Measurements from ENCODE around the gene PNPLA7. TPM values are rescaled to one million over a fixed set of nuclear protein-coding genes. Genes with fewer than 3 reads are reported as not detected.

Gene PNPLA7
- polyA plus RNA-seq, 1 of the 3 experiments (the other 2 are of a cell fraction), result 0.99 TPM

DNA sequence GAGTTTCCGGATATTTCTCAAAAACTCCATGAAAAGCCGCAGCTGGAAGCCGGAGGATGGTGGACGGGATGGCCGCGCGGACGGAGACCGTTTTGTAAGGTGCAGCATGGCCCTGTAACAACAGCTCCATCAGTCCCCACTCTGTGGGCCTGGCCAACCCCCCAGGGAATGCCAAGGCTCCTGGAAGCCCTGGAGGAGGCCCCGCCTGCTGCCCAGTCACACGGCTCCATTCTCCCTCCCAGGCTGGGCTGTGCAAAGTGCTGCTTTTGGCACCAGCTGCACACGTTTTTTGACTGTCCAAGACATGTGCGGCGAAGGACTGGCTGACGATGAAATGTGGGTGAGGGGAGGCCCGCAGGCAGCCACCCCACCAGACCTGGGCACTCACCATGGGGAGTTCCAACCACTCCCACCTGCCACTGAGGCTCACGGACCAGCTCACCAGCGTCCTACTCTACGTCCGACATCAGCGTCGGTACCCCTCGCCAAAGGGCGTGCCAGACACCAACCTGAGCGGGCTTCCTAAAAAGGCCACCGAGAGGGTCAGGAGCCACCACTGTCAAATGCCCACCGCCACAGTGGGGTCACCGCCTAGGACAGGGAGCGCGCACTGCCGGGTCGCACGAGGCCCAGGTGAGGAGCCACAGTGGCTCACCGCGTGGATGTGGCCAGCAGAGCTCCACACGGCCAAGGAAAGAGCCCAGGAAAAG, 27.3 kb downstream of the PNPLA7 start:
- H3K79me2 ChIP-seq (ENCODE audit: insufficient read depth), result no peaks in the 10 kb centered on the region
- no peak overlapping the region for H3K27ac ChIP-seq (ENCODE audit: low read depth in 2 of 2, low read length in 1 of 2)
- no peak overlapping the region for H2AFZ ChIP-seq (ENCODE audit: low read depth)
- no peak overlapping the region for H3K9ac ChIP-seq
- no peaks in the 10 kb centered on the region for H3K9me3 ChIP-seq
- no peaks in the 10 kb centered on the region for H3K27me3 ChIP-seq (ENCODE audit: insufficient read depth)
- no peaks in the 10 kb centered on the region for H3K9me2 ChIP-seq
- 90% methylated on average over 35 of the region's 36 CpGs for WGBS (ENCODE audit: low lambda C conversion rate)
- no peaks in the 10 kb centered on the region for H3K36me3 ChIP-seq (replicated peaks in 1 of 2; ENCODE audit: control insufficient read depth in 1 of 2, insufficient read depth in 2 of 2, low read length in 1 of 2)
- H4K20me1 ChIP-seq (ENCODE audit: insufficient read depth), result no peaks in the 10 kb centered on the region
- H3F3A ChIP-seq (replicated peaks; ENCODE audit: insufficient read depth), result no peaks in the 10 kb centered on the region
- no peaks in the 10 kb centered on the region; a peak in 1 of 4 replicates for H3K4me1 ChIP-seq (ENCODE audit: control insufficient read depth in 1 of 2, insufficient read depth in 2 of 2, low read depth in 1 of 2, low read length in 1 of 2)
- H3K4me3 ChIP-seq (ENCODE audit: low read depth in 2 of 2, low read length in 1 of 2), result no peak overlapping the region
- TF ChIP-seq EZH2phosphoT487 (IDR thresholded peaks at IDR 0.05; ENCODE audit: borderline replicate concordance, low read depth) (no peak), POLR2AphosphoS5 (IDR thresholded peaks at IDR 0.05; ENCODE audit: low read depth, low read length) (no peak)
- H3K4me2 ChIP-seq, result no peak overlapping the region
- ChIA-PET CTCF (interaction anchor here (0.7 to 2.0 kb wide), 4 partner anchors 12 to 236 kb away, joined by 3 to 11 read pairs (median 5); partner anchors contain the start of genes EXD3 and NOXA1), POLR2A (no interaction called here)
- no peak for DNase-seq

DNA sequence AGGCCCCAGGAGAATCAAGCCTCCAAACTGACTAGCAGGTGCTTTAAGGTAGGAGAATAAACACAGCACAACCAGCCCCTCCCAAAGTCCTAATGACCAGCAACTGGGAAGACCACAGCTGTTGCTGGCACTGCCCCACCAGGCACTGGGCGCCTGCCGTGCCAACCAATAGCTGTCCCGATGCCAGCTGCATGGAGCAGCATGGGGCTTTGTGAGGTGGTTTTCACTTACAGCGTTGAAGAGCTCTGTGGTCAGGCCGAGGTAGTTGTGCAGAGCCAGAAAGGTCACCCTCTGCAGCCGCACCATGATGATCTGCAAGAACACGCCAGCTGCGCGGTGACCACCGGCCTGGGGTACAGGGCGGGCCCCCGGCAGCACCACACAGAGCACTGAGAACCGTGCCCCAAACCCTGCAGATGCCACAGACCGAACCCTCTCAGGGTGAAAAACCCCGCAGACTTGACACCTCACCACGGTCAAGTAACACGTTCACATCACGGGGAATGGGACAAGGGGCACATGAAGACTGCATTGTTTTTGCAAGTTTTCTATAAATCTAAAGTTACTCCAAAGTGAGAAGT, 28.7 kb downstream of the PNPLA7 start:
- no peak for DNase-seq
- H3K4me3 ChIP-seq (ENCODE audit: low read depth in 2 of 2, low read length in 1 of 2), result no peak overlapping the region
- no peaks in the 10 kb centered on the region for H3K36me3 ChIP-seq (replicated peaks in 1 of 2; ENCODE audit: control insufficient read depth in 1 of 2, insufficient read depth in 2 of 2, low read length in 1 of 2)
- POLR2A ChIA-PET, result no interaction called here
- H3K4me1 ChIP-seq (ENCODE audit: control insufficient read depth in 1 of 2, insufficient read depth in 2 of 2, low read depth in 1 of 2, low read length in 1 of 2), result no peaks in the 10 kb centered on the region; a peak in 1 of 4 replicates
- H3F3A ChIP-seq (replicated peaks; ENCODE audit: insufficient read depth), result no peaks in the 10 kb centered on the region
- no peaks in the 10 kb centered on the region for H3K9me3 ChIP-seq
- CTCF ChIA-PET, result interaction anchor here (0.6 to 2.0 kb wide), 4 partner anchors 12 to 344 kb away, joined by 3 to 11 read pairs (median 4); partner anchors contain the start of gene NRARP
- H3K4me2 ChIP-seq, result no peak overlapping the region
- no peak overlapping the region for H3K9ac ChIP-seq
- no peaks in the 10 kb centered on the region for H3K9me2 ChIP-seq
- no peaks in the 10 kb centered on the region for H3K27me3 ChIP-seq (ENCODE audit: insufficient read depth)
- TF ChIP-seq SMC3 (IDR thresholded peaks at IDR 0.05; ENCODE audit: low read depth, low read length) (no peak), NFIC (IDR thresholded peaks at IDR 0.05; ENCODE audit: borderline replicate concordance) (no peak), MEF2A (IDR thresholded peaks at IDR 0.05; ENCODE audit: borderline replicate concordance, low read depth) (no peak), TEAD4 (IDR thresholded peaks at IDR 0.05; ENCODE audit: borderline replicate concordance, insufficient read depth) (no peak), TCF12 (IDR thresholded peaks at IDR 0.05) (no peak), JUND (IDR thresholded peaks at IDR 0.05) (no peak), FOXM1 (IDR thresholded peaks at IDR 0.05; ENCODE audit: low read depth) (no peak), YY1 (IDR thresholded peaks at IDR 0.05; ENCODE audit: low read depth) (no peak), RXRA (IDR thresholded peaks at IDR 0.05; ENCODE audit: borderline replicate concordance, low read depth) (no peak), EP300 (IDR thresholded peaks at IDR 0.05; ENCODE audit: borderline replicate concordance in 1 of 2, low read depth in 1 of 2, low read length in 1 of 2) (no peak), MXI1 (IDR thresholded peaks at IDR 0.05; ENCODE audit: low read depth, low read length) (no peak)
- TF ChIP-seq, protein P1, sequence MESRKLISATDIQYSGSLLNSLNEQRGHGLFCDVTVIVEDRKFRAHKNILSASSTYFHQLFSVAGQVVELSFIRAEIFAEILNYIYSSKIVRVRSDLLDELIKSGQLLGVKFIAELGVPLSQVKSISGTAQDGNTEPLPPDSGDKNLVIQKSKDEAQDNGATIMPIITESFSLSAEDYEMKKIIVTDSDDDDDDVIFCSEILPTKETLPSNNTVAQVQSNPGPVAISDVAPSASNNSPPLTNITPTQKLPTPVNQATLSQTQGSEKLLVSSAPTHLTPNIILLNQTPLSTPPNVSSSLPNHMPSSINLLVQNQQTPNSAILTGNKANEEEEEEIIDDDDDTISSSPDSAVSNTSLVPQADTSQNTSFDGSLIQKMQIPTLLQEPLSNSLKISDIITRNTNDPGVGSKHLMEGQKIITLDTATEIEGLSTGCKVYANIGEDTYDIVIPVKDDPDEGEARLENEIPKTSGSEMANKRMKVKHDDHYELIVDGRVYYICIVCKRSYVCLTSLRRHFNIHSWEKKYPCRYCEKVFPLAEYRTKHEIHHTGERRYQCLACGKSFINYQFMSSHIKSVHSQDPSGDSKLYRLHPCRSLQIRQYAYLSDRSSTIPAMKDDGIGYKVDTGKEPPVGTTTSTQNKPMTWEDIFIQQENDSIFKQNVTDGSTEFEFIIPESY (IDR thresholded peaks at IDR 0.05; ENCODE audit: borderline replicate concordance, low read depth), result no peak
- H3K79me2 ChIP-seq (ENCODE audit: insufficient read depth), result no peaks in the 10 kb centered on the region
- no peak overlapping the region for H2AFZ ChIP-seq (ENCODE audit: low read depth)
- no peaks in the 10 kb centered on the region for H4K20me1 ChIP-seq (ENCODE audit: insufficient read depth)
- no peak overlapping the region for H3K27ac ChIP-seq (ENCODE audit: low read depth in 2 of 2, low read length in 1 of 2)
- WGBS (ENCODE audit: low lambda C conversion rate), result 87% methylated on average over 14 of the region's 18 CpGs

Data from SK-N-SH (cell line).